ENCODE results near the gene MICAL3.

GRCh38 chr22:18059991-18060390 lies 35.6 kb upstream of the MICAL3 start:
- TF ChIP-seq, protein P1, sequence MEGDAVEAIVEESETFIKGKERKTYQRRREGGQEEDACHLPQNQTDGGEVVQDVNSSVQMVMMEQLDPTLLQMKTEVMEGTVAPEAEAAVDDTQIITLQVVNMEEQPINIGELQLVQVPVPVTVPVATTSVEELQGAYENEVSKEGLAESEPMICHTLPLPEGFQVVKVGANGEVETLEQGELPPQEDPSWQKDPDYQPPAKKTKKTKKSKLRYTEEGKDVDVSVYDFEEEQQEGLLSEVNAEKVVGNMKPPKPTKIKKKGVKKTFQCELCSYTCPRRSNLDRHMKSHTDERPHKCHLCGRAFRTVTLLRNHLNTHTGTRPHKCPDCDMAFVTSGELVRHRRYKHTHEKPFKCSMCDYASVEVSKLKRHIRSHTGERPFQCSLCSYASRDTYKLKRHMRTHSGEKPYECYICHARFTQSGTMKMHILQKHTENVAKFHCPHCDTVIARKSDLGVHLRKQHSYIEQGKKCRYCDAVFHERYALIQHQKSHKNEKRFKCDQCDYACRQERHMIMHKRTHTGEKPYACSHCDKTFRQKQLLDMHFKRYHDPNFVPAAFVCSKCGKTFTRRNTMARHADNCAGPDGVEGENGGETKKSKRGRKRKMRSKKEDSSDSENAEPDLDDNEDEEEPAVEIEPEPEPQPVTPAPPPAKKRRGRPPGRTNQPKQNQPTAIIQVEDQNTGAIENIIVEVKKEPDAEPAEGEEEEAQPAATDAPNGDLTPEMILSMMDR (IDR thresholded peaks at IDR 0.05), result no peak
- no peak for TF ChIP-seq EZH2phosphoT487 (IDR thresholded peaks at IDR 0.05)
- TF ChIP-seq EZH2 (IDR thresholded peaks at IDR 0.05), result no peak

Measured in neural progenitor cell (in vitro differentiated cells).